Omental fat pad (tissue), 4 donors: ENCODE measurements around the gene ST8SIA4. TPM values are rescaled to one million over a fixed set of nuclear protein-coding genes. Genes with fewer than 3 reads are reported as not detected.

Experiments
- ATAC-seq: fragments of 150-250 bp; one replicate; pipeline ENCODE4 v1.9.1; 2016; ENCODE audit warnings: mild to moderate bottlenecking, moderate library complexity; ENCODE audit not compliant: low FRiP score
- DNase-seq: peaks from one replicate; pipeline ENCODE4 v3.0.0-alpha.2; 2019; ENCODE audit warnings: low spot score
- small RNA-seq: library from RNA; depleted of rRNA; stranded (forward); fragments of <200 nt; gene quantifications from one replicate; pipeline ENCODE3, GENCODE V24; 2016
- total RNA-seq, 4 donors: library from RNA; depleted of rRNA; stranded (reverse); fragments of >200 nt; gene quantifications; one replicate each; pipeline ENCODE4 v1.1.0, GENCODE V29; 2016
- TF ChIP-seq, protein P1 (sequence below), 3 donors: fragments of 450-650 bp; IDR thresholded peaks; one replicate each; pipeline ENCODE4 v1.5.1; 2016 to 2017; ENCODE audit warnings: antibody characterized with exemption in 3 of 3, mild to moderate bottlenecking in 3 of 3, moderate library complexity in 2 of 3

Gene ST8SIA4
- total RNA-seq, 4 donors from 2014 or later = 4.2 to 23.5 (median 9.4) TPM

DNA sequence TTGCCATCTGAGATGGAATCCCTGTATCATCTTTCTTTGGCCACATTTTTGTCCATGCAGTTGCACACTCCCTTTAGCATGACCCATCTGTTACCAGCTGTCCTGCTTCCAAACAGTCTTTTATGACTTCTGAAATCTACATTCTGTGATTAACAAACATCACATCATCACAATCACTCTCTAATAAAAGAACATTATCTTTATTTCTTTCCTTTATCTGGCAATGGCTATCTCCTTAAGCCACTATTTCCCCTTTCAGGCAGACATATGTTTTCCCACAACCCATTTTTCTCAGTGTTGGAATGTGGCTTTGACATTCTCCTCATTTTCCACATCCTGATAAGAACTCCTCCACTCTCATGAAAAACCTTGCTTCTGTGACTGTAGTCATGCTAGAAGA, 141.0 kb downstream of the ST8SIA4 start:
- ATAC-seq (no peak), DNase-seq (no peak)

DNA sequence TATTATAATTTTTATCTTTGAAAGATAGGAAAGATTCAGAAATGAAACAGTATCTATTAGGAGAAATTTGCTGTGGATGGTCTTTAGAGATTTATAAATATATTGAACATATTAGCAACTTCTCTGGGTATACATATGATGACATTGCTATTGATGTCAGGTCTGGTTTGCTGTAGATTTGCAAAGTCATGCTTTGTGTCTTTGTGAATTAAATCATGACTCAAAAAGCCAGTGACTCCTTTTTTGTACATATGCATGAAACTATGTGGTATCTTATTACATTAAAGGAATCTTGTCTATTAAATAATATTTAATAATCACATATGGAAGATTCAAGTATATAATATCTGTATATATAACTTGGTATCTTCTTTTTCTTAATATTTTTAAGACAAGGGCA, 141.9 kb downstream of the ST8SIA4 start:
- ATAC-seq (no peak), DNase-seq (no peak)
- TF ChIP-seq, protein P1, sequence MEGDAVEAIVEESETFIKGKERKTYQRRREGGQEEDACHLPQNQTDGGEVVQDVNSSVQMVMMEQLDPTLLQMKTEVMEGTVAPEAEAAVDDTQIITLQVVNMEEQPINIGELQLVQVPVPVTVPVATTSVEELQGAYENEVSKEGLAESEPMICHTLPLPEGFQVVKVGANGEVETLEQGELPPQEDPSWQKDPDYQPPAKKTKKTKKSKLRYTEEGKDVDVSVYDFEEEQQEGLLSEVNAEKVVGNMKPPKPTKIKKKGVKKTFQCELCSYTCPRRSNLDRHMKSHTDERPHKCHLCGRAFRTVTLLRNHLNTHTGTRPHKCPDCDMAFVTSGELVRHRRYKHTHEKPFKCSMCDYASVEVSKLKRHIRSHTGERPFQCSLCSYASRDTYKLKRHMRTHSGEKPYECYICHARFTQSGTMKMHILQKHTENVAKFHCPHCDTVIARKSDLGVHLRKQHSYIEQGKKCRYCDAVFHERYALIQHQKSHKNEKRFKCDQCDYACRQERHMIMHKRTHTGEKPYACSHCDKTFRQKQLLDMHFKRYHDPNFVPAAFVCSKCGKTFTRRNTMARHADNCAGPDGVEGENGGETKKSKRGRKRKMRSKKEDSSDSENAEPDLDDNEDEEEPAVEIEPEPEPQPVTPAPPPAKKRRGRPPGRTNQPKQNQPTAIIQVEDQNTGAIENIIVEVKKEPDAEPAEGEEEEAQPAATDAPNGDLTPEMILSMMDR (IDR thresholded peaks at IDR 0.05) = no peak

More for the DNA sequence above, 141.0 kb downstream of the ST8SIA4 start:
- TF ChIP-seq, protein P1 (IDR thresholded peaks at IDR 0.05) = no peak

DNA sequence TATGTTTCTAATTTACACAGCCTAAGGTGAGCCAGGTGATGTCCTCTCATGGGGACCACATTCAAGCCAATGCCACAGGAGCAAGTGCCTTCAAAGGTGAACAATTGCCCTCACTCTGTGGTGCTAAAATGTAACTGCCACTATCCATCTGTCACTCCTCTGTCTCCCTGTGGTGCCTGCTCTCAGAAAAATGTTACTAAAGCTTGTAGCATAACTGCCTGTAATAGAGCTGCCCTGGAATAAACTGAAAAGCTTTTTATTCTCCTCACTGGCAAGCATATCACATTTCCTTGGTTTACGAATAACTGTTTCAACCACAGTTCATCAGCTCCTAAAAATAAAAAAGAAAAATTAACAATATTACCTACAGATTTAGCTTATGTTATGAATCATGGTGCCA, 142.4 kb downstream of the ST8SIA4 start:
- DNase-seq (no peak), ATAC-seq (no peak)
- TF ChIP-seq, protein P1 (IDR thresholded peaks at IDR 0.05) = no peak

DNA sequence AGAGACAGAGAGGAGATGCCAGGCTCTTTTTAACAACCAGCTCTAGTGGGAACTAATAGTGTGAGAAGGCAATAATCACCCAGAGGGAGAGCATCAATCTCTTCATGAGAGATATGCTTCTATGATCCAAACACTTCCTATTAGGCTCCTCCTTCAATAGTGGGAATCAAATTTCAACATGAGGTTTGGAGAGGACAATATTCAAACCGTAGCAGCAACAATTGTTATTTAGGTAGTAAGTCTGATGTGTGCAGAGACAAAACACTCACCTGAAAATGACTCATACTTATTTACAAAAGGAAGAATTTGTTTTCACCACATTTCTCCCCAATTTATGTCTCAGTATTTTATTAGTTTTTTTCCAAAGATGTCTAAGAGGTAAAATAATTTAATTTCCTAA, 144.3 kb downstream of the ST8SIA4 start:
- DNase-seq (no peak), ATAC-seq (no peak)
- TF ChIP-seq, protein P1 (IDR thresholded peaks at IDR 0.05) = no peak

DNA sequence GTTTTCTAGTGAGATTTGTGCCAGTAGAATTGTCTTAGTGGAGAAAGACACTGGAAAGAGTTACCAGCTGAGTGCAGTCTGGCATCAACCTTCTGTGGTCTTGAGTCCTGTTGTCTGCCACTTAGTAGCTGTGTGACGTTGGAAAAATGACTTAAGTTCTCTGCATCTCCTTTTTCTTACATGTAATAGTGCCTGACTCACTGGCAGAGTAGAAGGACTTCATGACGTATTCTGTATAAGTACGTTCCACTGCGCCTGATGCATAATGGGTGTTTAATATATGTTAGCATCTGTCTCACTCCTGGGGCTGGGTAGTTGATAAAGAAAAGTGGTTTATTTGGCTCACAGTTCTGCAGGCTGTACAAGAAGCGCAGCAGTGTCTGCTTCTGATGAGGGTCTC, 144.8 kb downstream of the ST8SIA4 start:
- TF ChIP-seq, protein P1 (IDR thresholded peaks at IDR 0.05) = no peak
- no peak for ATAC-seq
- no peak for DNase-seq

DNA sequence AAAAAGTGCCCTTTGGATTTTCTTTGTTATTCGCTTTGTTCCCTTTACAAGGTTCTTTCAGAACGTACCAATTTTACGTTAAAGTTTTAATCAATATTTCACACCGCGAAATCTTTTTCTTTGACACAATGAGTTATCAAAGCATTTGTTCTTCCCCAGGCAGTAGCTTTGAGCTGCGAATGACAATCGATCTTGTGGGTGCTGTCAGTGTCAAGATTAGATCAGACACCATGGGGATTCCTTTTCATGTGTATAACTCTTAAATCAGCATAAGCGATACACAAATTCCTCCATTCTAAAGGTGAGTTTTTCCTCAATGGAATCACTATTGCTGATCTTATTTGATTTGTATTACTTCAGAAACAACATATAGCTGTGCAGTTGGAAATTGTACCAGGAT, 145.5 kb downstream of the ST8SIA4 start:
- no peak for DNase-seq
- ATAC-seq = no peak
- TF ChIP-seq, protein P1 (IDR thresholded peaks at IDR 0.05) = no peak

Small RNA genes lying within 50 kb of the gene (small RNA-seq; reads per million reads assigned to genes)
- not detected for gene MIR548P
